Measurements from ENCODE around the gene TMTC1. TPM values are rescaled to one million over a fixed set of nuclear protein-coding genes. Genes with fewer than 3 reads are reported as not detected.

TMTC1 gene
- total RNA-seq, 4 donors from 2014 or later, result 7.4 to 25.6 (median 15.4) TPM

DNA sequence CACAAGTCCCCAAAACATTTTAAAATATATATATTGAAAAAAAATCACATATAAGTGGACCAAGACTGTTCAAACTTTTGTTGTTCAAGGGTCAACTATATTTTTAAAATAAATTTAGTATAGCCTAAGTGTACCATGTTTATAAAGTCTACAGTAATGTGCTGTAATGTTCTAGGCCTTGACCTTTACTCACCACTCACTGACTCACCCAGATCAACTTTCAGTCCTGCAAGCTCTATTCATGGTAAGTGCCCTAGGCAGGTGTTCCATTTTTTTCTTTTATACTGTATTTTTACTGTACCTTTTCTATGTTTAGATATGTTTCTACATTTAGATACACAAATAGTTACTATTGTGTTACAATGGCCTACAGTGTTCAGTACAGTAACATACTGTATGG, 23.4 kb upstream of the TMTC1 start:
- Histone ChIP-seq H3K27ac (no peak overlapping the region), H3K36me3 (no peaks in the 10 kb centered on the region), H3K4me1 (no peaks in the 10 kb centered on the region), H3K4me3 (no peak overlapping the region), H3K27me3 (no peaks in the 10 kb centered on the region), H3K9me3 (no peaks in the 10 kb centered on the region)
- TF ChIP-seq POLR2A (IDR thresholded peaks at IDR 0.05), result no peak
- TF ChIP-seq CTCF (IDR thresholded peaks at IDR 0.05), result no peak
- DNase-seq, result no peak

- Histone ChIP-seq H3K27me3 (no peaks in the 10 kb centered on the region), H3K4me3 (no peak overlapping the region), H3K4me1 (no peaks in the 10 kb centered on the region), H3K9me3 (no peaks in the 10 kb centered on the region), H3K36me3 (no peaks in the 10 kb centered on the region), H3K27ac (no peak overlapping the region)
- DNase-seq, result no peak
- TF ChIP-seq POLR2A (IDR thresholded peaks at IDR 0.05) (no peak), CTCF (IDR thresholded peaks at IDR 0.05) (no peak)
Measured at GRCh38 chr12:29804019-29804418, 20.3 kb upstream of the TMTC1 start.

DNA sequence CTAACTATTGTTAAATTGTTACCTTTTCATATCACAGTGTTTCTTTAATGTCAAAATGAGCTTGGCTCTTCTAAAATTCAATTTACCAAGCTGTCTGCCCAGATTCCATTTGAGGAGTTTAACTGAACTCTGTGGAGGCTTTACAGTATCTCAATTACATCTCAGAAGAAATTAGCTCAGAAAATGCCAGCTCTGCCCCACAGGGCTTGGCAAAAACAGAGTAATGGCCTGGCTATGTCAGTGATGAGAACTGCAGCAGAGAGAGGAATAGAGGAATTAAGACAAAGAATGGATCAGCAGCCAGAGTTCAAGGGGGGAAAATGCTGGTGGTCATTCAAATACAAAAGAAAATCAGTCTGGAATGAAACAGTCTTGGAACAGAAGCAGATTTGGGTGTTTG, 15.8 kb upstream of the TMTC1 start:
- no peak for DNase-seq
- H3K27ac ChIP-seq, result no peak overlapping the region
- H3K9me3 ChIP-seq, result no peaks in the 10 kb centered on the region
- no peaks in the 10 kb centered on the region for H3K27me3 ChIP-seq
- no peak overlapping the region for H3K4me3 ChIP-seq
- no peaks in the 10 kb centered on the region for H3K4me1 ChIP-seq
- TF ChIP-seq POLR2A (IDR thresholded peaks at IDR 0.05), result no peak
- TF ChIP-seq CTCF (IDR thresholded peaks at IDR 0.05), result no peak
- no peaks in the 10 kb centered on the region for H3K36me3 ChIP-seq

- no peak for DNase-seq
- Histone ChIP-seq H3K9me3 (no peaks in the 10 kb centered on the region), H3K4me1 (no peaks in the 10 kb centered on the region), H3K36me3 (no peaks in the 10 kb centered on the region), H3K4me3 (no peak overlapping the region), H3K27me3 (no peaks in the 10 kb centered on the region), H3K27ac (no peak overlapping the region)
- no peak for TF ChIP-seq CTCF (IDR thresholded peaks at IDR 0.05)
- no peak for TF ChIP-seq POLR2A (IDR thresholded peaks at IDR 0.05)
Measured at GRCh38 chr12:29797565-29798355, 14.0 kb upstream of the TMTC1 start.

DNA sequence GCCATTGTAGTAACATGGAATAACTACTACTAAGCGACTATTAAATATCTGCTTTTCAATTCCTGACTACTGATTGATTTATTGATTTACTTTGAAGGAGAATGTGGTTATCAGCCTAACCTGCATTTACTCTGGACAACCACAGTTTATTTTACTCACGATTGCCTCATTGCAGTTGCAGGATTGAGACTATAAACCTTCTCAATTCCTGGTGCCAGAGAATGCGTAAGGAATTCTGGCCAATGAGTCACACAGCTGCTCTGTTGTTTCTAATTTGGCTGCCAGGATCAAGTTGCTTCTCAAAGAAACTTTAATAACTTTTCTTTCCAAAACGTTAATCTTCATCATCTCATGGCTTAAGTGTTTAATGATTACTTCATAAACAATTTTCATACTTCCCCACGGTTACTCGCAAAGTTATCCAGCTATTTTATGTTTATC, 13.1 kb upstream of the TMTC1 start:
- TF ChIP-seq CTCF (IDR thresholded peaks at IDR 0.05), result no peak
- no peak for TF ChIP-seq POLR2A (IDR thresholded peaks at IDR 0.05)
- H3K27ac ChIP-seq, result no peak overlapping the region
- no peak for DNase-seq
- H3K36me3 ChIP-seq, result no peaks in the 10 kb centered on the region
- no peaks in the 10 kb centered on the region for H3K27me3 ChIP-seq
- H3K4me1 ChIP-seq, result no peaks in the 10 kb centered on the region
- H3K4me3 ChIP-seq, result no peak overlapping the region
- peaks cover 0 to 7% (median 0%) of the 10 kb centered on the region in 4 donors for H3K9me3 ChIP-seq
